ENCODE data around the gene MPRIP.

The MPRIP gene

GRCh38 chr17:17175340-17175739 is 133.1 kb downstream of the MPRIP start:
- Histone ChIP-seq H2AFZ (ENCODE audit: low read depth, low read length) (no peak overlapping the region), H3K4me3 (ENCODE audit: low read depth in 1 of 2, low read length in 2 of 2) (no peak overlapping the region), H3K79me2 (ENCODE audit: insufficient read depth, low read length) (no peaks in the 10 kb centered on the region), H3K27ac (ENCODE audit: low read length) (no peak overlapping the region), H3K9me3 (ENCODE audit: insufficient read depth, low read length, severe bottlenecking) (no peaks in the 10 kb centered on the region), H4K20me1 (ENCODE audit: insufficient read depth, low read length) (peaks cover 5% of the 10 kb centered on the region; the same call in 1 of the 2 replicates), H3K4me2 (ENCODE audit: insufficient read depth, low read length) (no peak overlapping the region), H3K27me3 (ENCODE audit: insufficient read depth, low read length, poor library complexity) (no peaks in the 10 kb centered on the region), H3K9ac (ENCODE audit: low read depth, low read length) (no peak overlapping the region), H3K36me3 (ENCODE audit: insufficient read depth, low read length) (peaks cover 94% of the 10 kb centered on the region), H3K4me1 (ENCODE audit: insufficient read depth, low read length) (no peaks in the 10 kb centered on the region)
- TF ChIP-seq CTCF (IDR thresholded peaks at IDR 0.05; ENCODE audit: borderline replicate concordance, extremely low read depth, low read length, poor library complexity, severe bottlenecking) (no peak), EZH2 (IDR thresholded peaks at IDR 0.05; ENCODE audit: borderline replicate concordance, low read depth, low read length, severe bottlenecking) (no peak)
- DNase-seq, result no peak
- no peak for ATAC-seq (ENCODE audit: insufficient read depth, low read depth)

GRCh38 chr17:17175917-17176316 is 133.7 kb downstream of the MPRIP start:
- Histone ChIP-seq H3K36me3 (ENCODE audit: insufficient read depth, low read length) (peaks cover 96% of the 10 kb centered on the region), H3K4me1 (ENCODE audit: insufficient read depth, low read length) (no peaks in the 10 kb centered on the region)

GRCh38 chr17:17176341-17176740 is 134.1 kb downstream of the MPRIP start:
- Histone ChIP-seq H3K9ac (ENCODE audit: low read depth, low read length) (no peak overlapping the region), H3K27me3 (ENCODE audit: insufficient read depth, low read length, poor library complexity) (no peaks in the 10 kb centered on the region), H4K20me1 (ENCODE audit: insufficient read depth, low read length) (no peaks in the 10 kb centered on the region; the same call in 1 of the 2 replicates), H3K27ac (ENCODE audit: low read length) (no peak overlapping the region), H3K4me1 (ENCODE audit: insufficient read depth, low read length) (no peaks in the 10 kb centered on the region), H3K79me2 (ENCODE audit: insufficient read depth, low read length) (no peaks in the 10 kb centered on the region), H2AFZ (ENCODE audit: low read depth, low read length) (no peak overlapping the region), H3K36me3 (ENCODE audit: insufficient read depth, low read length) (peaks cover 96% of the 10 kb centered on the region), H3K4me3 (ENCODE audit: low read depth in 1 of 2, low read length in 2 of 2) (no peak overlapping the region), H3K4me2 (ENCODE audit: insufficient read depth, low read length) (no peak overlapping the region), H3K9me3 (ENCODE audit: insufficient read depth, low read length, severe bottlenecking) (no peaks in the 10 kb centered on the region)
- ATAC-seq (ENCODE audit: insufficient read depth, low read depth), result no peak
- no peak for DNase-seq
- TF ChIP-seq EZH2 (IDR thresholded peaks at IDR 0.05; ENCODE audit: borderline replicate concordance, low read depth, low read length, severe bottlenecking), result no peak
- no peak for TF ChIP-seq CTCF (IDR thresholded peaks at IDR 0.05; ENCODE audit: borderline replicate concordance, extremely low read depth, low read length, poor library complexity, severe bottlenecking)

More at GRCh38 chr17:17175917-17176316, 133.7 kb downstream of the MPRIP start:
- Histone ChIP-seq H3K4me3 (ENCODE audit: low read depth in 1 of 2, low read length in 2 of 2) (no peak overlapping the region), H3K27me3 (ENCODE audit: insufficient read depth, low read length, poor library complexity) (no peaks in the 10 kb centered on the region), H3K9ac (ENCODE audit: low read depth, low read length) (no peak overlapping the region), H4K20me1 (ENCODE audit: insufficient read depth, low read length) (peaks cover 3% of the 10 kb centered on the region; the same call in 1 of the 2 replicates), H3K79me2 (ENCODE audit: insufficient read depth, low read length) (no peaks in the 10 kb centered on the region), H3K27ac (ENCODE audit: low read length) (no peak overlapping the region), H3K9me3 (ENCODE audit: insufficient read depth, low read length, severe bottlenecking) (no peaks in the 10 kb centered on the region), H2AFZ (ENCODE audit: low read depth, low read length) (no peak overlapping the region), H3K4me2 (ENCODE audit: insufficient read depth, low read length) (no peak overlapping the region)
- peak; percentile 25 for DNase-seq
- peak; percentile 39; the same call in 1 of the 3 replicates for ATAC-seq (ENCODE audit: insufficient read depth, low read depth)
- TF ChIP-seq EZH2 (IDR thresholded peaks at IDR 0.05; ENCODE audit: borderline replicate concordance, low read depth, low read length, severe bottlenecking) (no peak), CTCF (IDR thresholded peaks at IDR 0.05; ENCODE audit: borderline replicate concordance, extremely low read depth, low read length, poor library complexity, severe bottlenecking) (no peak)

GRCh38 chr17:17177176-17177575 is 134.9 kb downstream of the MPRIP start:
- no peaks in the 10 kb centered on the region for H3K27me3 ChIP-seq (ENCODE audit: insufficient read depth, low read length, poor library complexity)
- TF ChIP-seq EZH2 (IDR thresholded peaks at IDR 0.05; ENCODE audit: borderline replicate concordance, low read depth, low read length, severe bottlenecking), result no peak
- no peak for TF ChIP-seq CTCF (IDR thresholded peaks at IDR 0.05; ENCODE audit: borderline replicate concordance, extremely low read depth, low read length, poor library complexity, severe bottlenecking)
- H3K9me3 ChIP-seq (ENCODE audit: insufficient read depth, low read length, severe bottlenecking), result no peaks in the 10 kb centered on the region
- H3K4me2 ChIP-seq (ENCODE audit: insufficient read depth, low read length), result no peak overlapping the region
- no peak for ATAC-seq (ENCODE audit: insufficient read depth, low read depth)
- DNase-seq, result no peak
- H3K4me1 ChIP-seq (ENCODE audit: insufficient read depth, low read length), result no peaks in the 10 kb centered on the region
- no peak overlapping the region for H3K27ac ChIP-seq (ENCODE audit: low read length)
- H3K79me2 ChIP-seq (ENCODE audit: insufficient read depth, low read length), result no peaks in the 10 kb centered on the region
- no peak overlapping the region for H3K4me3 ChIP-seq (ENCODE audit: low read depth in 1 of 2, low read length in 2 of 2)
- H3K9ac ChIP-seq (ENCODE audit: low read depth, low read length), result no peak overlapping the region
- H3K36me3 ChIP-seq (ENCODE audit: insufficient read depth, low read length), result peaks cover 96% of the 10 kb centered on the region
- H2AFZ ChIP-seq (ENCODE audit: low read depth, low read length), result no peak overlapping the region
- H4K20me1 ChIP-seq (ENCODE audit: insufficient read depth, low read length), result no peaks in the 10 kb centered on the region

Data from DND-41 (cell line).